Hepatocyte (in vitro differentiated cells): ENCODE results near the gene SLX1A.
"Not testable (repeated sequence)": the region's sequence is repeated elsewhere in the genome, so short reads cannot be mapped to it uniquely, and the experiment has no call there.

Source experiments
- EZH2 ChIP-seq: fragments of 200-600 bp; sonication (generic); IDR thresholded peaks from 2 replicates; pipeline ENCODE4 v1.6.1; 2016; ENCODE audit warnings: antibody characterized with exemption, mild to moderate bottlenecking, borderline replicate concordance
- EZH2phosphoT487 ChIP-seq: fragments of 200-600 bp; sonication (generic); IDR thresholded peaks from one replicate; pipeline ENCODE4 v1.6.1; 2018; ENCODE audit warnings: antibody characterized with exemption, mild to moderate bottlenecking, low read depth, moderate library complexity; ENCODE audit not compliant: unreplicated experiment, severe bottlenecking
- TF ChIP-seq, protein P1 (sequence below): fragments of 200-600 bp; sonication (generic); IDR thresholded peaks from 2 replicates; pipeline ENCODE4 v1.5.1; 2016; ENCODE audit warnings: antibody characterized with exemption, mild to moderate bottlenecking; ENCODE audit not compliant: poor library complexity

DNA sequence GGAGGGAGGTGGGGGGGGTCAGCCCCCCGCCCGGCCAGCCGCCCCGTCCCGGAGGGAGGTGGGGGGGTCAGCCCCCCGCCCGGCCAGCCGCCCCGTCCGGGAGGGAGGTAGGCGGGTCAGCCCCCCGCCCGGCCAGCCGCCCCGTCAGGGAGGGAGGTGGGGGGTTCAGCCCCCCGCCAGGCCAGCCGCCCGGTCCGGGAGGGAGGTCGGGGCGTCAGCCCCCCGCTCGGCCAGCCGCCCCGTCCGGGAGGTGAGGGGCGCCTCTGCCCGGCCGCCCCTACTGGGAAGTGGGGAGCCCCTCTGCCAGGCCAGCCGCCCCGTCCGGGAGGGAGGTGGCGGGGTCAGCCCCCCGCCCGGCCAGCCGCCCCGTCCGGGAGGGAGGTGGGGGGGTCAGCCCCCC is 24.3 kb upstream of the SLX1A start:
- TF ChIP-seq EZH2, EZH2phosphoT487: not testable (repeated sequence)
- TF ChIP-seq, protein P1, sequence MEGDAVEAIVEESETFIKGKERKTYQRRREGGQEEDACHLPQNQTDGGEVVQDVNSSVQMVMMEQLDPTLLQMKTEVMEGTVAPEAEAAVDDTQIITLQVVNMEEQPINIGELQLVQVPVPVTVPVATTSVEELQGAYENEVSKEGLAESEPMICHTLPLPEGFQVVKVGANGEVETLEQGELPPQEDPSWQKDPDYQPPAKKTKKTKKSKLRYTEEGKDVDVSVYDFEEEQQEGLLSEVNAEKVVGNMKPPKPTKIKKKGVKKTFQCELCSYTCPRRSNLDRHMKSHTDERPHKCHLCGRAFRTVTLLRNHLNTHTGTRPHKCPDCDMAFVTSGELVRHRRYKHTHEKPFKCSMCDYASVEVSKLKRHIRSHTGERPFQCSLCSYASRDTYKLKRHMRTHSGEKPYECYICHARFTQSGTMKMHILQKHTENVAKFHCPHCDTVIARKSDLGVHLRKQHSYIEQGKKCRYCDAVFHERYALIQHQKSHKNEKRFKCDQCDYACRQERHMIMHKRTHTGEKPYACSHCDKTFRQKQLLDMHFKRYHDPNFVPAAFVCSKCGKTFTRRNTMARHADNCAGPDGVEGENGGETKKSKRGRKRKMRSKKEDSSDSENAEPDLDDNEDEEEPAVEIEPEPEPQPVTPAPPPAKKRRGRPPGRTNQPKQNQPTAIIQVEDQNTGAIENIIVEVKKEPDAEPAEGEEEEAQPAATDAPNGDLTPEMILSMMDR: not testable (repeated sequence)
